Type B pancreatic cell (in vitro differentiated cells): ENCODE data around the gene DYNC2I2. TPM values are rescaled to one million over a fixed set of nuclear protein-coding genes. Genes with fewer than 3 reads are reported as not detected.
A peak's percentile ranks its signal among the peaks of the same experiment; 100 is the strongest.

Source experiments
- DNase-seq: peaks from one replicate; pipeline ENCODE4 v3.0.0; 2021; ENCODE audit warnings: mixed read lengths; ENCODE audit not compliant: unreplicated experiment; ENCODE audit errors: extremely low spot score
- H3K27ac Mint-ChIP-seq: 2 replicates; pipeline ENCODE4 v1.8.0; 2021; ENCODE audit warnings: mild to moderate bottlenecking, mixed read lengths
- H3K27me3 Mint-ChIP-seq: 2 replicates; pipeline ENCODE4 v1.8.0; 2021; ENCODE audit warnings: mixed read lengths
- H3K36me3 Mint-ChIP-seq: 2 replicates; pipeline ENCODE4 v1.8.0; 2021; ENCODE audit warnings: mixed read lengths
- H3K4me1 Mint-ChIP-seq: one replicate; pipeline ENCODE4 v1.8.0; 2021; ENCODE audit warnings: mixed read lengths; ENCODE audit not compliant: unreplicated experiment
- H3K4me3 Mint-ChIP-seq: 2 replicates; pipeline ENCODE4 v1.8.0; 2021; ENCODE audit warnings: mild to moderate bottlenecking, mixed read lengths
- H3K9me3 Mint-ChIP-seq: 2 replicates; pipeline ENCODE4 v1.8.0; 2021; ENCODE audit warnings: mixed read lengths
- CTCF ChIP-seq: fragments of 200-600 bp; sonication (generic); conservative IDR thresholded peaks from 2 replicates; pipeline ENCODE4 v1.5.0; 2021; ENCODE audit warnings: antibody characterized with exemption, mild to moderate bottlenecking
- total RNA-seq: library from RNA; stranded (reverse); gene quantifications from 2 replicates; pipeline ENCODE4 v1.2.1, GENCODE V29; 2021; ENCODE audit warnings: low replicate concordance

Gene DYNC2I2
- total RNA-seq, 1 donor from 2014 or later = 70.6 TPM

- no peak for TF ChIP-seq CTCF
- Mint-ChIP-seq H3K27me3 (no peaks in the 10 kb centered on the region), H3K4me1 (no peaks in the 10 kb centered on the region), H3K36me3 (peaks cover 15% of the 10 kb centered on the region), H3K9me3 (no peaks in the 10 kb centered on the region), H3K4me3 (no peak overlapping the region), H3K27ac (no peak overlapping the region)
- DNase-seq = no peak
Measured at GRCh38 chr9:128629852-128630545, 26.6 kb downstream of the DYNC2I2 start.

DNA sequence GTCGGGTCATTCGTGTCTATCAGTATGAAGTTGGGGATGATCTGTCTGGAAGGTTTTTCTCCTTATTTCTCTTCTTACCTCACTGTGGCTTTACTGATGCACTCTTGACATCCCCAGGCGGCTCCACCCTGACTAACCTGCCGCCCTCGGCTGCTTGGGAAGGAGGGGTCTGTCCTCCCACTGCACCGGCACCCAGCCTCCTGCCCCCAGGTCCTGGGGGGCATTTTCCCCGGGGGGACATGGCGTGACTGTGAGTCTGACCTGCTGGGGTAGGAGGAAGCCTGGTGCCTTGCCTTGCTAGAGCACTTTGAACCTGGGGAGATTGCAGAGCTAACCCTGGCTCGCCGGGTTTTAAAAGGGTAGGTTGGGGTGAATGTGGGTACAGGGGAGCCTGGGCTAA is 27.5 kb downstream of the DYNC2I2 start:
- Mint-ChIP-seq H3K4me3 (no peak overlapping the region), H3K27ac (peak overlapping the region; percentile 57), H3K9me3 (no peaks in the 10 kb centered on the region)

GRCh38 chr9:128628471-128629048 is 28.1 kb downstream of the DYNC2I2 start:
- H3K4me3 Mint-ChIP-seq = no peak overlapping the region
- H3K9me3 Mint-ChIP-seq = no peaks in the 10 kb centered on the region
- no peak for DNase-seq
- peak overlapping the region; percentile 57 for H3K27ac Mint-ChIP-seq
- no peak for TF ChIP-seq CTCF
- H3K4me1 Mint-ChIP-seq = no peaks in the 10 kb centered on the region
- H3K36me3 Mint-ChIP-seq = peaks cover 19% of the 10 kb centered on the region
- H3K27me3 Mint-ChIP-seq = no peaks in the 10 kb centered on the region

More for the DNA sequence above, 27.5 kb downstream of the DYNC2I2 start:
- DNase-seq = no peak
- Mint-ChIP-seq H3K4me1 (no peaks in the 10 kb centered on the region), H3K36me3 (peaks cover 19% of the 10 kb centered on the region), H3K27me3 (no peaks in the 10 kb centered on the region)
- TF ChIP-seq CTCF = no peak

DNA sequence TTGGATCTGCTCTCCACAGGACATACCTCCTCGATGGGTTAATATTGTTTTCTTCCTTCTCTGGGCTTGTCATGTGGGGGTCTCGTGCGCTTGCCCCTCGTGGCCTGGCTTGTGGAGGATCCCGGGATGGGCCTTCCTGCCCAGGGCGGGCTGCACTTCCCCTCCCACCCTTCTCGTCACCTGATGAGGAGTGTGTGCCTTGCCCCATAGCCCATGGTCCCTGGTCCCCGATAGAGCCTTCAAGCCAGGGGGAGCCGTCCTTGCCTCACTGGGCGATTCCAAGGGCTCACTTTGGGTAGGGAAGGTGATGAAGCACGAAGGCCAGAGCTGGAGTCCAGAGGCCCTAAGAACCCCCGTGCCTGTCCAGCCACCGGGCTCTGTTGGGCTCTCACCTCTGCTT is 28.7 kb downstream of the DYNC2I2 start:
- H3K9me3 Mint-ChIP-seq = no peaks in the 10 kb centered on the region
- H3K36me3 Mint-ChIP-seq = peaks cover 19% of the 10 kb centered on the region
- no peak for TF ChIP-seq CTCF
- no peaks in the 10 kb centered on the region for H3K4me1 Mint-ChIP-seq
- no peak for DNase-seq
- H3K27ac Mint-ChIP-seq = no peak overlapping the region
- no peaks in the 10 kb centered on the region for H3K27me3 Mint-ChIP-seq
- no peak overlapping the region for H3K4me3 Mint-ChIP-seq

DNA sequence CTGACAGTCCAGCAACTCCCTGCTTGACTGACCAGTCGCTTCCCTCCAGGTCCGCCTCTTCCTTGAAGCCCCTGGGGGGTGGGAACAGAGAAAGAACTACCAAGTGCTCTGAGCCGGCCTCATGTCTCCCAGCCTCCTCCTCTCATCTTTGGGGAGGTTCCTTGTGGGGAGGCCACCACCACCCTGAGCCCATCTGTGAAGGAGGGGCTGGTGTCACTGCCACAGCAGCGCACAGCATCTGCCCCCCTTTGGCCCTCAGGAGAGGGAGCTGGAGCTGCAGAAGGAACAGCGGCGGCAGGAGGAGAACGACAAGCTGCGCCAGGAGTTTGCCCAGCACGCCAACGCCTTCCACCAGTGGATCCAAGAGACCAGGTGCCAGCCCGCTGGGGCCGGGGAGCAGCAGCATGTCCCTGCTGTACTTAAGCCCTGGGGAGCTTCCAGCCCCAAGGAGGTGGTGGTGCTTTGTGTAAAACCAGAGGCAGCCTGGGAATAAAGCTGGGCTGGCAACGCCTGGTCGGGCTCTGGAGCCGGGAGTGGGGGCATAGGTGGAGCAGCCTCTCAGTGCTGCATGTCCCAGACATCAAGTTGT is 29.4 kb downstream of the DYNC2I2 start:
- DNase-seq = no peak
- Mint-ChIP-seq H3K4me1 (no peaks in the 10 kb centered on the region), H3K27ac (no peak overlapping the region), H3K4me3 (no peak overlapping the region), H3K27me3 (no peaks in the 10 kb centered on the region), H3K36me3 (peaks cover 19% of the 10 kb centered on the region), H3K9me3 (no peaks in the 10 kb centered on the region)
- no peak for TF ChIP-seq CTCF
